Astrocyte of the spinal cord (primary cell): ENCODE data around the gene ZNF354C.

Source experiments
- DNase-seq: peaks from one replicate; pipeline ENCODE4 v3.0.0; 2011; ENCODE audit warnings: low read depth, low spot score
- H3K4me3 ChIP-seq: 2 replicates; pipeline ENCODE4 v1.5.1; 2011; ENCODE audit warnings: low read depth, mild to moderate bottlenecking, low read length, moderate library complexity
- CTCF ChIP-seq: IDR thresholded peaks from 2 replicates; pipeline ENCODE4 v1.5.1; 2012; ENCODE audit warnings: low read depth, mild to moderate bottlenecking, low read length, inconsistent platforms
- in situ Hi-C: cut with HindIII; loops from 2 replicates; pipeline ENCODE4 v1.10.0; 2017; ENCODE audit warnings: low sequenced_read_pairs

The ZNF354C gene

GRCh38 chr5:179123491-179124272 lies 63.5 kb downstream of the ZNF354C start:
- in situ Hi-C loops: no loop called here
- DNase-seq: no peak
- TF ChIP-seq CTCF: no peak
- no peak overlapping the region for H3K4me3 ChIP-seq

GRCh38 chr5:179124273-179124852 lies 64.2 kb downstream of the ZNF354C start:
- no peak for DNase-seq
- TF ChIP-seq CTCF: no peak
- no peak overlapping the region for H3K4me3 ChIP-seq
- in situ Hi-C loops: no loop called here

- no peak for TF ChIP-seq CTCF
- H3K4me3 ChIP-seq: no peak overlapping the region
- DNase-seq: no peak
- in situ Hi-C loops: no loop called here
Measured at GRCh38 chr5:179124853-179125788, 64.9 kb downstream of the ZNF354C start.

GRCh38 chr5:179125789-179126505 lies 65.8 kb downstream of the ZNF354C start:
- in situ Hi-C loops: no loop called here

GRCh38 chr5:179126506-179126991 lies 66.4 kb downstream of the ZNF354C start:
- no peak for DNase-seq
- in situ Hi-C loops: no loop called here
- no peak for TF ChIP-seq CTCF
- no peak overlapping the region for H3K4me3 ChIP-seq

More at GRCh38 chr5:179125789-179126505, 65.8 kb downstream of the ZNF354C start:
- no peak for TF ChIP-seq CTCF
- H3K4me3 ChIP-seq: no peak overlapping the region
- no peak for DNase-seq
